Esophagus squamous epithelium (tissue), 5 donors: ENCODE results near the gene RBCK1. TPM values are rescaled to one million over a fixed set of nuclear protein-coding genes. Genes with fewer than 3 reads are reported as not detected.

Source experiments
- DNase-seq: peaks from one replicate; lab custom pipeline; 2025; lab: John Stamatoyannopoulos, UW
- H3K27ac ChIP-seq, 4 donors: fragments of 200-600 bp; sonication (generic); one replicate each; pipeline ENCODE4 v1.5.1; 2016 to 2019; ENCODE audit warnings: mild to moderate bottlenecking in 1 of 4
- H3K27me3 ChIP-seq, 4 donors: fragments of 200-600 bp; sonication (generic); 1 replicate in 3 of 4; 2 replicates in 1 of 4; pipeline versions ENCODE4 v1.5.1 to v1.6.0; 2017 to 2021; ENCODE audit warnings: antibody characterized with exemption in 1 of 4
- H3K36me3 ChIP-seq, 3 donors: fragments of 200-600 bp; sonication (generic); one replicate each; pipeline ENCODE4 v1.5.1; 2016 to 2019
- H3K4me1 ChIP-seq, 3 donors: fragments of 200-600 bp; sonication (generic); one replicate each; pipeline ENCODE4 v1.5.1; 2017 to 2019
- H3K4me3 ChIP-seq, 4 donors: fragments of 200-600 bp; sonication (generic); 1 replicate in 3 of 4; 2 replicates in 1 of 4; pipeline ENCODE4 v1.5.1; 2016 to 2019; ENCODE audit warnings: mild to moderate bottlenecking in 2 of 4, moderate library complexity in 1 of 4
- H3K9me3 ChIP-seq, 3 donors: fragments of 200-600 bp; sonication (generic); one replicate each; pipeline ENCODE4 v1.5.1; 2016 to 2019
- POLR2A ChIP-seq, 4 donors: fragments of 450-650 bp; IDR thresholded peaks; one replicate each; pipeline ENCODE4 v1.6.1; 2017; ENCODE audit warnings: antibody characterized with exemption in 4 of 4, mild to moderate bottlenecking in 4 of 4, moderate library complexity in 3 of 4
- WGBS, 2 donors: methylation state at CpG; one replicate each; pipeline ENCODE4 v1.1.5; 2018; 5-methylcytosine and 5-hydroxymethylcytosine counted together
- intact Hi-C: fragments of 100-400 bp; cut with DNase I; formaldehyde crosslinking; loops from one replicate; pipeline ENCODE4 v1.15.0; 2022
- total RNA-seq, 4 donors: library from RNA; depleted of rRNA; stranded (reverse); fragments of >200 nt; gene quantifications; one replicate each; pipeline ENCODE4 v1.1.0, GENCODE V29; 2016
- TF ChIP-seq, protein P1 (sequence below), 6 experiments: fragments of 450-650 bp in 4 of 6; fragments of 200-600 bp in 2 of 6; sonication (generic) in 2 of 6; IDR thresholded peaks; one replicate each; pipeline ENCODE4 v1.5.1; 2016 to 2019; ENCODE audit warnings: antibody characterized with exemption in 6 of 6, mild to moderate bottlenecking in 4 of 6, moderate library complexity in 4 of 6
- donor health status: DM: yes; HTN: yes; CAD: no.

Gene RBCK1
- total RNA-seq: 10 to 100 TPM; 46.9 to 79.8 (median 63.2) TPM

DNA sequence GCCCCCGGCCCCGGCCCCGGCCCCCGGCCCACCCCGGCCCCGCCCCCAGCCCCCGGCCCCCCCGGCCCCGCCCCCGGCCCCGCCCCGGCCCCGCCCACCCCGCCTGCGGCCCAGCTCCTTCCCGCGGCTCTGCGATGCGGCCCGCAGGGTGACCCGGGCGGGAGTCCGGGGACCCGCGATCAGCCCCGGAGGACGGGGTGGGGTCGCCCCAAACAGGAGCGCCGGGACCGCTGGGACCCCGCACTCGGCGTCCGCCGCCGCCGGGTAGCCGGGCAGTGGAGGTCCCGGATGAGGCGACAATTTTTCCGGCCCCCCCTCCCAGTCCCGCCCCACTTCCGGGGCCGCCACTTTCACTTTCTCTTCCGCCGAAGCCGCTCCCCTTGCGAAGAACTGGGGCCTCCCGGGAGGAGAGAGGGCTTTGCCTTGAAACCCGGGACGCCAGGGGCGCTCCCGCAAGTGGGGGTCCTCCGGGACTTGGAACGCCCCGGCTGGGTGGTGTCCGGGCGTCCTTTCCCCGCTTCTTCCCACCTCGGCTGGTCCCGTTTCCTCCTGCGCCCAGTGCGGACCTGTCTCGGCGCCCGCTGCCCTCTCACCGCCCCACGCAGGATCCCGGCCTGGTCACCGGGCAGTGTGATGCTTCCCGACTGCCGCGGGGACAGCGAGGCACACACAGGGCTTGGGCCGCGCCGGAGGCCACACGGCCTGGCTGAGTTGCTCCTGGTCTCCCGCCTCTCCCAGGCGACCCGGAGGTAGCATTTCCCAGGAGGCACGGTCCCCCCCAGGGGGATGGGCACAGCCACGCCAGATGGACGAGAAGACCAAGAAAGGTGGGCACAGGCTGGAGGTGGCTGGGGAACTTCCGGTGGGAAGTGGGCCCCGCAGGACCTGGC is at the start of gene RBCK1:
RBCK1 (plus strand) TSS at position 347 of the 890 bp plus-strand sequence; CDS start at position 806, 459 bp downstream.
- H3K9me3 ChIP-seq: no peaks in the 10 kb centered on the region
- TF ChIP-seq, protein P1, sequence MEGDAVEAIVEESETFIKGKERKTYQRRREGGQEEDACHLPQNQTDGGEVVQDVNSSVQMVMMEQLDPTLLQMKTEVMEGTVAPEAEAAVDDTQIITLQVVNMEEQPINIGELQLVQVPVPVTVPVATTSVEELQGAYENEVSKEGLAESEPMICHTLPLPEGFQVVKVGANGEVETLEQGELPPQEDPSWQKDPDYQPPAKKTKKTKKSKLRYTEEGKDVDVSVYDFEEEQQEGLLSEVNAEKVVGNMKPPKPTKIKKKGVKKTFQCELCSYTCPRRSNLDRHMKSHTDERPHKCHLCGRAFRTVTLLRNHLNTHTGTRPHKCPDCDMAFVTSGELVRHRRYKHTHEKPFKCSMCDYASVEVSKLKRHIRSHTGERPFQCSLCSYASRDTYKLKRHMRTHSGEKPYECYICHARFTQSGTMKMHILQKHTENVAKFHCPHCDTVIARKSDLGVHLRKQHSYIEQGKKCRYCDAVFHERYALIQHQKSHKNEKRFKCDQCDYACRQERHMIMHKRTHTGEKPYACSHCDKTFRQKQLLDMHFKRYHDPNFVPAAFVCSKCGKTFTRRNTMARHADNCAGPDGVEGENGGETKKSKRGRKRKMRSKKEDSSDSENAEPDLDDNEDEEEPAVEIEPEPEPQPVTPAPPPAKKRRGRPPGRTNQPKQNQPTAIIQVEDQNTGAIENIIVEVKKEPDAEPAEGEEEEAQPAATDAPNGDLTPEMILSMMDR (IDR thresholded peaks at IDR 0.05): no peak
- peak in 2 of 4 donors; percentile 26 to 39 for TF ChIP-seq POLR2A (IDR thresholded peaks at IDR 0.05)
- peaks cover 0 to 29% (median 7%) of the 10 kb centered on the region in 3 donors for H3K36me3 ChIP-seq
- H3K27ac ChIP-seq: peak within 1 kb of the TSS; percentile 94 to 99 (median 98)
- DNase-seq: no peak
- intact Hi-C loops: no loop called here
- H3K4me3 ChIP-seq: peak within 1 kb of the TSS; percentile 85 to 99 (median 92)
- WGBS, 2 donors: 0% methylated on average over 13 of the region's 87 CpGs; no CpG with 5 or more reads in 1 of the 2 donors
- H3K4me1 ChIP-seq: peaks cover 17 to 36% (median 17%) of the 10 kb centered on the region in 3 donors
- H3K27me3 ChIP-seq: no peaks in the 10 kb centered on the region

DNA sequence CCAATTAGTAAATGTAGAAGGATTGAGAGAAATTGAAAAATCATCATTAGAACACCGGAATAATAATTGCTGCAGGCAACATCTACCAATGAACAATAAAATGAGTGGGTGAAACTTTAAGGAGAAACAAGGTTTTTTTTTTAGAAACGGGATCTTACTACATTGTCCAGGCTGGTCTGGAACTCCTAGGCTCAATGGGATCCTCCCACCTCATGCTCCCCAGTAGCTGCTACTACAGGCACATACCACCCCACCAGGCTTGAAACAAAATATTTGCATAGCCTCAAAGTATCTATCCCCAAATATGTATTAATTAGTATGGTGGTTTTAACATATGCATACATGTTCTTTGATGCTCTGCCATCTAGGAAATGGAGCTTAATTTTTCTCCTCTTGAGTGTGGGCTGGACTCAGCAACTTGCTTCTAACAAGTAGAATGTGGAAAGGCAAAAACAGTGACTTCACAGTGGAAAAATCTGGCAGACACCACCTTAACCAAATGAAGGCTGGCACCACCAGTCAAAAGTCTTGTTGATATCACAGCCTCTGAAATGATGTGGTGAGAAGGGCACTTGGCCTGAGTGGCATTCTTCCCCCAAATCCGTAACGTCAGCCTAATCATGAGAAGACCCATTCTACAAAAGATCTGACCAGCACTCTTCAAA is 49.1 kb upstream of the RBCK1 start:
- no peaks in the 10 kb centered on the region for H3K36me3 ChIP-seq
- H3K4me3 ChIP-seq: no peak overlapping the region
- H3K27ac ChIP-seq: no peak overlapping the region
- no peak for TF ChIP-seq POLR2A (IDR thresholded peaks at IDR 0.05)
- TF ChIP-seq, protein P1 (IDR thresholded peaks at IDR 0.05): no peak
- DNase-seq: no peak
- H3K4me1 ChIP-seq: peaks cover 0 to 48% (median 16%) of the 10 kb centered on the region in 3 donors
- H3K27me3 ChIP-seq: no peaks in the 10 kb centered on the region
- intact Hi-C loops: no loop called here
- no peaks in the 10 kb centered on the region for H3K9me3 ChIP-seq
- WGBS, 2 donors: 54 to 70% methylated on average over 4 of the region's 4 CpGs

DNA sequence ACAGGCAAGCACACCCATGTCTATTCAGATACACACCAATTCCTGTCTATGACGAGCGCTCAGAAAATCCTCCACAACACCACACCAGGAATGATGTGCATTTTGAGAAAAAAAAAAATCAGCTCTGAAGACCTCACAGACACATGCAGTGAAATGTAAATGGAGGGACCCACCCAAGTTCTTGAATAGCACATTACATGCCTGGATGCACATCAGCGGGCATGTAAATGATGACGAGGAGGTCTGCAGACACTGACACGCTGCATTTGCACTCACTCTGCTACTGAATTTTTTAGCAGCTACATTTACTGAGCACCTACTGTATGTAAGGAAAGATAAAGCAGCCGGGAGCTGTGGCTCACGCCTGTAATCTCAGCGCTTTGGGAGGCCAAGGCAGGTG is 46.5 kb upstream of the RBCK1 start:
- TF ChIP-seq, protein P1 (IDR thresholded peaks at IDR 0.05): no peak
- TF ChIP-seq POLR2A (IDR thresholded peaks at IDR 0.05): no peak
- WGBS, 2 donors: 29 to 60% methylated on average over 8 of the region's 8 CpGs
- Histone ChIP-seq H3K4me3 (no peak overlapping the region), H3K4me1 (peaks cover 0 to 66% (median 17%) of the 10 kb centered on the region in 3 donors), H3K9me3 (no peaks in the 10 kb centered on the region), H3K27ac (no peak overlapping the region), H3K36me3 (no peaks in the 10 kb centered on the region), H3K27me3 (no peaks in the 10 kb centered on the region)
- no peak for DNase-seq
- intact Hi-C loops: no loop called here

DNA sequence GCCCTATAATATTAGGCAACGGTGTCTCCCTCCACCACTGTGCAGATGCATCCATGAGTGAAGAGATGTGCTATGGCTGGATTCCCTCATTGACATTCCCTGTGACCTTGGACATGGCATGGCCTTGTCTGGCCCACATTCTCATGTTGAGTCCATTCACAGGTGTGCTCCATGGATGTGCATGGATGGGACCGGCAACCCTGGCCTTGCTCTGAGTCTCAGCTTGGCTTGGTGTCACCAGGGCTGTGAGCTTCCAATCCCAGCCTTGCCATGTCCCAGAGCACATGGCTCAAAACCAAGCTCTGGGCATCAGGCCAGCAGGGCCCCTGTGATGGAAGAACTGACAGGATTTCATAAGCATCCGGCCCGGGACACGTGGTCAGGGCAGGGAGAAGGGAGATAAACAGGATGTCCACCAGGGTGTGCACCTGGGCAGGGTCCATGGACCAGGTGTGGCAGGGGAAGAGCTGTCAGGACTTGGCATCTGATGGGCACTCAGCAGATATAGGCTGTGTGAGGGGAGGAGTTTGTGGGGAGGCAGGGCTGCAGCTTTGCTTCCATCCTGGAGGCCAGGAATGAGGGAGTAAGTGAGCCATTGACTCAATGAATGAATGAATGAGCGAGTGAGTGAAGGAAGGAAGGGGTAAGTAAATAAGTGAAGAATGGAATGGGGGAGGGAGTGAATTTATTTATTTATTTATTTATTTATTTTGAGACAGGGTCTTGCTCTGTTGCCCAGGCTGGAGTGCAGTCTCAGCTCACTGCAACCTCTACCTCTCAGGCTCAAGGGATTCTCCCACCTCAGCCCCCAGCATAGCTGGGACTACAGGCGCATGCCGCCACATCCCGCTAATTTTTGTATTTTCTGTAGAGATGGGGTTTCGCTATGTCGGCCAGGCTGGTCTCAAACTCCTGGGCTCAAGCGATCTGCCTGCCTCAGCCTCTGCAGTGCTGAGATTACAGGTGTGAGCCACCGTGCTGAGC is 45.5 kb upstream of the RBCK1 start:
- H3K27me3 ChIP-seq: no peaks in the 10 kb centered on the region
- TF ChIP-seq POLR2A (IDR thresholded peaks at IDR 0.05): no peak
- TF ChIP-seq, protein P1 (IDR thresholded peaks at IDR 0.05): peak in 5 of 6 experiments; percentile 16 to 72 (median 50)
- H3K9me3 ChIP-seq: no peaks in the 10 kb centered on the region
- peak; percentile 16 for DNase-seq
- H3K27ac ChIP-seq: no peak overlapping the region
- 54 to 60% methylated on average over 10 to 12 of the region's 13 CpGs for WGBS, 2 donors
- H3K36me3 ChIP-seq: no peaks in the 10 kb centered on the region
- peaks cover 0 to 76% (median 17%) of the 10 kb centered on the region in 3 donors for H3K4me1 ChIP-seq
- no peak overlapping the region for H3K4me3 ChIP-seq
- intact Hi-C loops: no loop called here
